SJCRH30 (cell line): ENCODE measurements around the gene UBE2O. TPM values are rescaled to one million over a fixed set of nuclear protein-coding genes. Genes with fewer than 3 reads are reported as not detected.

Source experiments
- DNase-seq, 2 experiments: peaks; one replicate each; pipeline ENCODE4 v3.0.0-alpha.2; 2015 to 2020
- H3K27ac ChIP-seq: fragments of 250-450 bp; sonication (Bioruptor Pico); 2 replicates; pipeline ENCODE4 v1.5.1; 2020; ENCODE audit warnings: mild to moderate bottlenecking, moderate library complexity
- H3K27me3 ChIP-seq: fragments of 250-450 bp; sonication (Bioruptor Pico); 2 replicates; pipeline ENCODE4 v1.5.1; 2020; ENCODE audit warnings: mild to moderate bottlenecking, moderate library complexity
- H3K36me3 ChIP-seq: fragments of 250-450 bp; sonication (Bioruptor Pico); 2 replicates; pipeline ENCODE4 v1.5.1; 2020; ENCODE audit warnings: mild to moderate bottlenecking, moderate library complexity
- H3K4me1 ChIP-seq: fragments of 250-450 bp; sonication (Bioruptor Pico); 2 replicates; pipeline ENCODE4 v1.5.1; 2020; ENCODE audit warnings: mild to moderate bottlenecking, moderate library complexity
- H3K4me3 ChIP-seq: fragments of 250-450 bp; sonication (Bioruptor Pico); 2 replicates; pipeline ENCODE4 v1.5.1; 2020; ENCODE audit warnings: mild to moderate bottlenecking, moderate library complexity
- H3K9me3 ChIP-seq: fragments of 250-450 bp; sonication (Bioruptor Pico); replicated peaks from 2 replicates; pipeline ENCODE4 v1.5.1; 2020; ENCODE audit warnings: mild to moderate bottlenecking, moderate library complexity
- total RNA-seq: library from RNA; depleted of rRNA; stranded (reverse); fragments of >200 nt; shearing (Covaris generic); gene quantifications from 2 replicates; pipeline ENCODE4 v1.2.3, GENCODE V29; 2014

Gene UBE2O
- total RNA-seq, 1 experiment from 2014 or later, result 40.9 TPM

- H3K36me3 ChIP-seq, result 0 out of 2 replicates have a peak, but pooled peaks cover 2% of the 10 kb centered on the region
- H3K9me3 ChIP-seq, result no peaks in the 10 kb centered on the region
- H3K4me3 ChIP-seq, result no peak overlapping the region
- H3K27ac ChIP-seq, result no peak overlapping the region
- DNase-seq, result no peak
- H3K27me3 ChIP-seq, result no peaks in the 10 kb centered on the region
- H3K4me1 ChIP-seq, result peaks cover 7% of the 10 kb centered on the region
Observed at GRCh38 chr17:76410328-76410965, 42.5 kb downstream of the UBE2O start.

- H3K36me3 ChIP-seq, result 0 out of 2 replicates have a peak, but pooled peaks cover 7% of the 10 kb centered on the region
- no peak overlapping the region for H3K27ac ChIP-seq
- H3K9me3 ChIP-seq, result no peaks in the 10 kb centered on the region
- H3K4me1 ChIP-seq, result no peaks in the 10 kb centered on the region
- peak; percentile 61 to 81 for DNase-seq
- H3K4me3 ChIP-seq, result no peak overlapping the region
- H3K27me3 ChIP-seq, result no peaks in the 10 kb centered on the region
Observed at GRCh38 chr17:76408037-76408849, 44.7 kb downstream of the UBE2O start.

DNA sequence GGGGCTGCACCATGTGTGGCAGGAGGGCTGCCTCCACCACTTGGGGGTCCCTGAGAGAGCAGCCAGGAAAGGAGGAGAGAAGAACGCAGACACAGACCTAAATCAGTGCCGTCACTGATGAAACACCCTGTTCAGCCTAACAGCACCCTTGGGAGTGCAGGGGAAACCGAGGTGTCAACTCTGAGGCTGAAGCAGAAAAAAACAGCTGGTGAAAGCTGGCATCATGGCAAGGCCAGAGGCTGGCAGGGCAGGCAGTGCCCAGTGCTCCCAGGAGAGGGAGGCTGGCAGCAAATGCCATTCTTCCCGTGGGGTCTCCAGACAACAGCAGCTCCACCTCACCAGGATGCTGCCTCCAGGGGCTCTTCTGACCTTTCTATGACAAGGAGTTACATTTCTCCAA lies 45.4 kb downstream of the UBE2O start:
- Histone ChIP-seq H3K27me3 (no peaks in the 10 kb centered on the region), H3K27ac (no peak overlapping the region), H3K36me3 (peaks cover 11% of the 10 kb centered on the region; the same call in 1 of the 2 replicates), H3K4me1 (no peaks in the 10 kb centered on the region), H3K4me3 (no peak overlapping the region), H3K9me3 (no peaks in the 10 kb centered on the region)
- no peak for DNase-seq

- peaks cover 23% of the 10 kb centered on the region for H3K36me3 ChIP-seq
- H3K9me3 ChIP-seq, result no peaks in the 10 kb centered on the region
- DNase-seq, result no peak
- no peak overlapping the region for H3K27ac ChIP-seq
- H3K4me3 ChIP-seq, result no peak overlapping the region
- no peaks in the 10 kb centered on the region for H3K27me3 ChIP-seq
- no peaks in the 10 kb centered on the region for H3K4me1 ChIP-seq
Observed at GRCh38 chr17:76405967-76406647, 46.8 kb downstream of the UBE2O start.

GRCh38 chr17:76405607-76405966 lies 47.4 kb downstream of the UBE2O start:
- Histone ChIP-seq H3K36me3 (peaks cover 24% of the 10 kb centered on the region), H3K9me3 (no peaks in the 10 kb centered on the region), H3K4me3 (no peak overlapping the region), H3K4me1 (no peaks in the 10 kb centered on the region), H3K27ac (no peak overlapping the region), H3K27me3 (no peaks in the 10 kb centered on the region)
- no peak for DNase-seq

DNA sequence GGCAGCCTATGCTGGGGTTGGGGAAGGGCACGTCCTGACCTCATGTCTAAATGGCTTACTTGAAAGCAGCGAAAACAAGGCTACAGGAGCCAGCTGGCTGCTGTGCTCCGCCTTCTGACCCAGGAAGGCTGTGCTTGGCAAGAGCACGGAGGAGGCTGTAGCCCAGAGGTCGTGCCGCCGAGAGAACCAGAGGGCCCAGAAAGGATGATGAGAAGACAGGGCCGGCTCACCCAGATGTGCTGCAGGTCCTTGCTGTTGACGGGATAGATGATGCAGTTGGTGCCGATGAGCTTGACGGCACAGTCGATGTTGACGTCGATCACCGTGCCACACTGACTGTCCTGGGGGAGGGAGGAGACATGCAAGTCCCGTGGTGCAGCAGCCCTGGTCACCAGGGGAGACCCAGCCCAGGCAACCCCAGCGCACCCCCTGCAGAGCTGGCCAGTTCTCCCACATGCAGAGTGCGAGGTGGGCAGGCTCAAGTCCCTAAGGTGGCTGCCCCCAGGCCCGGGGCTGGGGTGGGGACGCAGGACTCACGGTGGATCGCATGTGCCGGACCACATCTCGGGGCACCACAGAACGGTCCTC lies 47.9 kb downstream of the UBE2O start:
- no peak overlapping the region for H3K27ac ChIP-seq
- no peaks in the 10 kb centered on the region for H3K4me1 ChIP-seq
- H3K9me3 ChIP-seq, result no peaks in the 10 kb centered on the region
- DNase-seq, result no peak
- no peak overlapping the region for H3K4me3 ChIP-seq
- no peaks in the 10 kb centered on the region for H3K27me3 ChIP-seq
- peaks cover 29% of the 10 kb centered on the region for H3K36me3 ChIP-seq

DNA sequence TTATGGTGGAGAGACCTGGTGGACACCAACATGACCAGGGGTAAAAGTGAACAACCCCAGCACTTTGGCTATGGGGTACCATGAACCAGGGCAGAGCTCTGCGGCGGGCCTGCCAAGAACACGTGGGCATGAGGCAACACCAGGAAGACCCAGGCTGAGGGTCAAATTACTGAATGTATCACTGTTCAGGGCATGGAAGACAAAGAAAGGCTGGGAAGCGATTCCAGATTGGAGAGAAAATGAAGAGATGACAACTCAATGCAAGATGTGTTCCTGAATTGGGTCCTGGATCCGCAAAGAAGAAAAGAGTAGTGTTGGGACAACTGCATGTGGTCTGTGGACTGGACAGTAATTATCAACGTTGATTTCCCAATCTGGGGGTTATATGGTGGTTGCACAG lies 48.7 kb downstream of the UBE2O start:
- no peak overlapping the region for H3K4me3 ChIP-seq
- no peaks in the 10 kb centered on the region for H3K9me3 ChIP-seq

DNA sequence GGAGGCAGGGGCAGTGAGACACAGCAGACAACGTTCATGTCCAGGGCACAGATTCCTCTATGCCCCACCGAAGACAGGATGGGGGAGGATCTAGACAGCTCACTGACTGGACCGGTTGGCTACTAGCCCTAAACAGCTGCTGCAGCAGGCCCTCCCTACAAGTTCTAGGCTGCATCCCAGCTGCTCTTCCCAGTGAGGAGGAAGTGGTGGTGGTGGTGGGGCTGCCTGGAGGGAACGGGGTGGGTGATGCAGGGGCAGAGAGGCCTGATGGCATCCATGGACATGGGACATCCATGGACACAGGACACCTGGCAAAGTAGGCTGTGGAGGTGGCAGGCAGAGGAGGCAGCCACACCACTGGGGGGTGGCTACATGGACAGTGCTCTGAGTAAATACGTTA lies 50.2 kb downstream of the UBE2O start:
- Histone ChIP-seq H3K36me3 (peaks cover 39% of the 10 kb centered on the region), H3K4me3 (no peak overlapping the region), H3K9me3 (no peaks in the 10 kb centered on the region), H3K27ac (no peak overlapping the region), H3K27me3 (no peaks in the 10 kb centered on the region), H3K4me1 (no peaks in the 10 kb centered on the region; the same call in 1 of the 2 replicates)
- no peak for DNase-seq

More for the DNA sequence above, 48.7 kb downstream of the UBE2O start:
- Histone ChIP-seq H3K4me1 (no peaks in the 10 kb centered on the region), H3K27me3 (no peaks in the 10 kb centered on the region), H3K36me3 (peaks cover 31% of the 10 kb centered on the region), H3K27ac (no peak overlapping the region)
- no peak for DNase-seq

DNA sequence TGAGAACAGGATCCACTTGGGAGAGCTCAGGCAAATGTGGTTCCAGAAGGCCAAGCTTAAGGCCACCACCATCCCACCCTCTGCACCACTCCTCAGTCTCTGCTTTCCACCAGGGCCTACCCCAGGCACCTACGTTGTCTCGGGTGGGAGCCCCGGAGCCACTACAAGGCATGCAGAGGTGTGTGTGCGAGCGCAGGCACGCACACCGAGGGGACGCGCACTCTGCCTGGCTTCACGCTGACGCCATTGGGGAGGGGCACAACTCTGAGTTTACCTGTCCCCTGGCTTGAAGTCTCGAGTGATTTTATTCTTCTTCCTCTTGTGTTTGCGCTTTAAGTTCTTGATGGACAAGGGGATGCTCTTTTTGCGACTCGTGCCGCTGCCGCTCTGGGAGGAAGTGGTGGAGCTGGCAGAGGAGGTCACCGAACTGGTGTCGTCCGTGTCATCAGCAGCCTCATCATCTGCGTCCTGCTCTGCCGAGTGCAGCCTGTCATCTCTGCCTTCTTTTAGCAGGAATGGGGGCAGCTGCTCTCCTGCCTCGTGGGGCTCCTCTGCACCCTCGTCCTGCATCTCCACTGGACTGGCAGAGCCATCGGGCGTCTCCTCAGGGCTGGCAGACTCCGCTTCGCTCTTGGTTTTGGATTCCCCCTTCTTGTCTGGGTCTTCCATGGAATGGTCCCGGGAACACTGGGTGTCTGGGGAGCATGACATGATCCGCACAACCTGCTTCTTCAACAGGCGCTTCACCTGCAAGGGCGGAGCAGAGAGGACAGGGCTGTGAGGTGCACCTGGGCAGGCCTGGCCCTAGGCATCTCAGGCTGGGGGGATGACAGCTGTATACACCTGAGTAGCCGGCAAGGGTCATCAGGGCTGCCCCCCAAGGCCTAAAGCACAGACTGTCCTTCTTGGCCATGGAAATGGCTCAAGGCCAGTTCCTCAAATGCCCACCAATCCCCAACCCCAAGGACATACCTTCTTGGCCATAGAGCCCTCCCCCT lies 53.5 kb downstream of the UBE2O start:
- Histone ChIP-seq H3K27ac (no peak overlapping the region), H3K4me3 (no peak overlapping the region), H3K27me3 (no peaks in the 10 kb centered on the region), H3K4me1 (no peaks in the 10 kb centered on the region; the same call in 1 of the 2 replicates), H3K9me3 (no peaks in the 10 kb centered on the region), H3K36me3 (peaks cover 59% of the 10 kb centered on the region)
- no peak for DNase-seq

GRCh38 chr17:76398523-76399174 lies 54.3 kb downstream of the UBE2O start:
- Histone ChIP-seq H3K36me3 (peaks cover 63% of the 10 kb centered on the region), H3K4me3 (no peak overlapping the region), H3K4me1 (no peaks in the 10 kb centered on the region; the same call in 1 of the 2 replicates), H3K27me3 (no peaks in the 10 kb centered on the region), H3K9me3 (no peaks in the 10 kb centered on the region), H3K27ac (no peak overlapping the region)
- DNase-seq, result no peak

- Histone ChIP-seq H3K9me3 (no peaks in the 10 kb centered on the region), H3K27me3 (no peaks in the 10 kb centered on the region), H3K36me3 (peaks cover 64% of the 10 kb centered on the region), H3K4me1 (no peaks in the 10 kb centered on the region; the same call in 1 of the 2 replicates), H3K27ac (no peak overlapping the region), H3K4me3 (no peak overlapping the region)
- DNase-seq, result peak; percentile 97 to 98
Observed at GRCh38 chr17:76397687-76398522, 55.0 kb downstream of the UBE2O start.

GRCh38 chr17:76397184-76397583 lies 55.8 kb downstream of the UBE2O start:
- Histone ChIP-seq H3K27ac (no peak overlapping the region), H3K4me3 (no peak overlapping the region), H3K4me1 (no peaks in the 10 kb centered on the region; the same call in 1 of the 2 replicates), H3K27me3 (no peaks in the 10 kb centered on the region), H3K9me3 (no peaks in the 10 kb centered on the region), H3K36me3 (peaks cover 61% of the 10 kb centered on the region)
- no peak for DNase-seq

GRCh38 chr17:76395980-76396379 lies 57.0 kb downstream of the UBE2O start:
- no peak overlapping the region for H3K4me3 ChIP-seq
- DNase-seq, result no peak
- peaks cover 56% of the 10 kb centered on the region for H3K36me3 ChIP-seq

More at GRCh38 chr17:76395980-76396379, 57.0 kb downstream of the UBE2O start:
- H3K4me1 ChIP-seq, result no peaks in the 10 kb centered on the region; the same call in 1 of the 2 replicates
- H3K27ac ChIP-seq, result no peak overlapping the region
- no peaks in the 10 kb centered on the region for H3K9me3 ChIP-seq
- H3K27me3 ChIP-seq, result no peaks in the 10 kb centered on the region
